ENCODE data around the gene NXPH1. TPM values are rescaled to one million over a fixed set of nuclear protein-coding genes. Genes with fewer than 3 reads are reported as not detected.

The NXPH1 gene
- total RNA-seq, 1 experiment from 2014 or later, result not detected

- no peaks in the 10 kb centered on the region for H3K27me3 Mint-ChIP-seq (ENCODE audit: unreplicated experiment)
- peaks cover 15% of the 10 kb centered on the region for H3K9me3 Mint-ChIP-seq (ENCODE audit: low read depth, unreplicated experiment)
- DNase-seq, result no peak
- H3K27ac Mint-ChIP-seq (ENCODE audit: unreplicated experiment), result peak overlapping the region; percentile 61
- no TSS peak for BruUV-seq (replicated peaks)
- CTCF ChIA-PET, result interaction anchor here (0.9 to 4.1 kb wide), 2 partner anchors 10 to 54 kb away, joined by 3 to 16 read pairs; no protein-coding TSS in a partner anchor
- H3K36me3 Mint-ChIP-seq (ENCODE audit: insufficient read depth, unreplicated experiment), result no peaks in the 10 kb centered on the region
- H3K4me1 Mint-ChIP-seq (ENCODE audit: low read depth, unreplicated experiment), result peaks cover 46% of the 10 kb centered on the region
- TF ChIP-seq CTCF (IDR thresholded peaks at IDR 0.05; ENCODE audit: unreplicated experiment), result no peak
- H3K4me3 Mint-ChIP-seq (ENCODE audit: low read depth, unreplicated experiment), result peak overlapping the region; percentile 32
- intact Hi-C loops (cut with micrococcal nuclease; ENCODE audit: unreplicated experiment), result no loop called here
Measured at GRCh38 chr7:8491106-8491505, 57.7 kb downstream of the NXPH1 start.

- Mint-ChIP-seq H3K9me3 (ENCODE audit: low read depth, unreplicated experiment) (peaks cover 15% of the 10 kb centered on the region), H3K36me3 (ENCODE audit: insufficient read depth, unreplicated experiment) (no peaks in the 10 kb centered on the region), H3K4me3 (ENCODE audit: low read depth, unreplicated experiment) (peak overlapping the region; percentile 32), H3K4me1 (ENCODE audit: low read depth, unreplicated experiment) (peaks cover 46% of the 10 kb centered on the region), H3K27me3 (ENCODE audit: unreplicated experiment) (no peaks in the 10 kb centered on the region), H3K27ac (ENCODE audit: unreplicated experiment) (peak overlapping the region; percentile 61)
- DNase-seq, result no peak
- intact Hi-C loops (cut with micrococcal nuclease; ENCODE audit: unreplicated experiment), result no loop called here
- no peak for TF ChIP-seq CTCF (IDR thresholded peaks at IDR 0.05; ENCODE audit: unreplicated experiment)
- CTCF ChIA-PET, result interaction anchor here (0.9 to 4.1 kb wide), 3 partner anchors 10 to 55 kb away, joined by 3 to 16 read pairs (median 5); no protein-coding TSS in a partner anchor
- no TSS peak for BruUV-seq (replicated peaks)
Measured at GRCh38 chr7:8491544-8492489, 58.4 kb downstream of the NXPH1 start.

- no peak for TF ChIP-seq CTCF (IDR thresholded peaks at IDR 0.05; ENCODE audit: unreplicated experiment)
- CTCF ChIA-PET, result no interaction called here
- Mint-ChIP-seq H3K27me3 (ENCODE audit: unreplicated experiment) (no peaks in the 10 kb centered on the region), H3K4me1 (ENCODE audit: low read depth, unreplicated experiment) (peaks cover 20% of the 10 kb centered on the region), H3K9me3 (ENCODE audit: low read depth, unreplicated experiment) (peaks cover 3% of the 10 kb centered on the region), H3K36me3 (ENCODE audit: insufficient read depth, unreplicated experiment) (no peaks in the 10 kb centered on the region), H3K27ac (ENCODE audit: unreplicated experiment) (no peak overlapping the region), H3K4me3 (ENCODE audit: low read depth, unreplicated experiment) (no peak overlapping the region)
- no peak for DNase-seq
- no TSS peak for BruUV-seq (replicated peaks)
- intact Hi-C loops (cut with micrococcal nuclease; ENCODE audit: unreplicated experiment), result no loop called here
Measured at GRCh38 chr7:8499128-8499527, 65.7 kb downstream of the NXPH1 start.

GRCh38 chr7:8500286-8500685, 66.9 kb downstream of the NXPH1 start:
- H3K4me3 Mint-ChIP-seq (ENCODE audit: low read depth, unreplicated experiment), result no peak overlapping the region
- DNase-seq, result no peak
- BruUV-seq (replicated peaks), result no TSS peak
- no peaks in the 10 kb centered on the region for H3K36me3 Mint-ChIP-seq (ENCODE audit: insufficient read depth, unreplicated experiment)
- peaks cover 20% of the 10 kb centered on the region for H3K4me1 Mint-ChIP-seq (ENCODE audit: low read depth, unreplicated experiment)
- peaks cover 3% of the 10 kb centered on the region for H3K9me3 Mint-ChIP-seq (ENCODE audit: low read depth, unreplicated experiment)
- no peaks in the 10 kb centered on the region for H3K27me3 Mint-ChIP-seq (ENCODE audit: unreplicated experiment)
- intact Hi-C loops (cut with micrococcal nuclease; ENCODE audit: unreplicated experiment), result no loop called here
- no peak for TF ChIP-seq CTCF (IDR thresholded peaks at IDR 0.05; ENCODE audit: unreplicated experiment)
- no peak overlapping the region for H3K27ac Mint-ChIP-seq (ENCODE audit: unreplicated experiment)
- CTCF ChIA-PET, result interaction anchor here (0.6 kb wide), 1 partner anchor 93 kb away, joined by 3 read pairs; no protein-coding TSS in a partner anchor
